WTC11 (cell line): ENCODE results near the gene ARMH1.
"Not testable (repeated sequence)": the region's sequence is repeated elsewhere in the genome, so short reads cannot be mapped to it uniquely, and the experiment has no call there.

Experiments used
- CREB1 ChIP-seq: sonication (generic); formaldehyde crosslinking; IDR thresholded peaks from 2 replicates; pipeline ENCODE4 v1.8.0; 2023; ENCODE audit warnings: mild to moderate bottlenecking, missing genetic modification reagents
- CTCF ChIP-seq: fragments of 200-600 bp; IDR thresholded peaks from 2 replicates; pipeline ENCODE4 v1.8.0; 2022; ENCODE audit warnings: antibody characterized with exemption
- ELF4 ChIP-seq: sonication (generic); formaldehyde crosslinking; IDR thresholded peaks from 2 replicates; pipeline ENCODE4 v1.8.1; 2022; ENCODE audit warnings: low read depth, mild to moderate bottlenecking, moderate library complexity, missing genetic modification reagents
- NFYB ChIP-seq: sonication (generic); formaldehyde crosslinking; conservative IDR thresholded peaks from 2 replicates; pipeline ENCODE4 v1.8.0; 2022; ENCODE audit warnings: low read depth, missing genetic modification reagents
- NR3C1 ChIP-seq: sonication (generic); formaldehyde crosslinking; conservative IDR thresholded peaks from 2 replicates; pipeline ENCODE4 v1.8.1; 2023; ENCODE audit warnings: low read depth, mild to moderate bottlenecking, missing genetic modification reagents
- SMAD4 ChIP-seq: sonication (generic); formaldehyde crosslinking; IDR thresholded peaks from 2 replicates; pipeline ENCODE4 v1.8.0; 2022; ENCODE audit warnings: mild to moderate bottlenecking, missing genetic modification reagents
- TEAD1 ChIP-seq: sonication (generic); formaldehyde crosslinking; IDR thresholded peaks from 2 replicates; pipeline ENCODE4 v1.8.0; 2022; ENCODE audit warnings: mild to moderate bottlenecking, missing genetic modification reagents
- TEAD4 ChIP-seq: sonication (generic); formaldehyde crosslinking; IDR thresholded peaks from 2 replicates; pipeline ENCODE4 v1.8.0; 2022; ENCODE audit warnings: mild to moderate bottlenecking, missing genetic modification reagents
- ZNF263 ChIP-seq: sonication (generic); formaldehyde crosslinking; IDR thresholded peaks from 2 replicates; pipeline ENCODE4 v1.8.1; 2022; ENCODE audit warnings: low read depth, mild to moderate bottlenecking, moderate library complexity, missing genetic modification reagents

- not testable (repeated sequence) for TF ChIP-seq CTCF; ZNF263 (CRISPR knock-in tag); NR3C1 (CRISPR knock-in tag); ELF4 (CRISPR knock-in tag); CREB1 (CRISPR knock-in tag); NFYB (CRISPR knock-in tag); SMAD4 (CRISPR knock-in tag); TEAD1 (CRISPR knock-in tag); TEAD4 (CRISPR knock-in tag)
These were observed 7.8 kb upstream of the ARMH1 start for GRCh38 chr1:44666719-44667118.
